IPS DF 19.7 (cell line): Measurements from ENCODE around the gene TMEM51.

Experiments
- DNase-seq: peaks from one replicate; pipeline ENCODE4 v3.0.0-alpha.2; 2013; ENCODE audit warnings: low read depth, low spot score

Gene TMEM51

GRCh38 chr1:15195420-15196052, 42.0 kb downstream of the TMEM51 start:
- no peak for DNase-seq

- no peak for DNase-seq
These were observed 42.5 kb downstream of the TMEM51 start for GRCh38 chr1:15196069-15196468.

DNA sequence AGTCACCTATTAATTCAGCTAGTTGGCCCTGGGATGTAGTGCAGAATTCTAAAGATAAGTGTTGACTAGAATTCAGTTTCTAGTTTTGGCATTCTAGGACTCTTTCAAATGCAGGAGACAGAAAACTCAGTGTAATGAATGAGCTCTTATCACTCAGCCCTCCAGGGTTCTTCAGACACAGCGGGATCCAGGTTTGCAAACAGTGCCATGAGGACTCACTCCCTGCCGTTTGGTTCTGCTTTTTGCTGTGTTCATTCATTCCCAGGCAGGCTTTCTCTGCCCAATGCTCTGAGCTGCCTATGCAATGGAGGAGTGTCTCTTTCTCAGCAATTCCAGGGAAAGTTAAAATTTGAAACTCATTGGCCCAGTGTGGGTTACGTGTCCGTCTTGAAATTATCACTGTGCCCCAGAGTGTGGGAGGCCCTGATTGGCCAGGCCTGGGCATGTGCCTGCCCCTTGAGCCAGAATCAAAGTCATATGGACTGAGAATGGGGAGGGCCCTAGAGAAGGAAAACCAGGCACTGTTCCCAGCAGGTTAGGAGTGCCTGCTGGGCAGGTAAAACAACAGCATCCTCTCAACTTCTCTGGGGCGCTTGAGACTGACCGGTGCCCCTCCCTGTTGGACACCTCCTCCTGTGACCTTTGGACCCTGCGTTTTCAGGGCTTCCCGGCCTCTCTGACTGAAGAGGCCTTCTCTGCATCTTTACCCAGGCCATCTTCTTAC, 43.4 kb downstream of the TMEM51 start:
- no peak for DNase-seq

DNA sequence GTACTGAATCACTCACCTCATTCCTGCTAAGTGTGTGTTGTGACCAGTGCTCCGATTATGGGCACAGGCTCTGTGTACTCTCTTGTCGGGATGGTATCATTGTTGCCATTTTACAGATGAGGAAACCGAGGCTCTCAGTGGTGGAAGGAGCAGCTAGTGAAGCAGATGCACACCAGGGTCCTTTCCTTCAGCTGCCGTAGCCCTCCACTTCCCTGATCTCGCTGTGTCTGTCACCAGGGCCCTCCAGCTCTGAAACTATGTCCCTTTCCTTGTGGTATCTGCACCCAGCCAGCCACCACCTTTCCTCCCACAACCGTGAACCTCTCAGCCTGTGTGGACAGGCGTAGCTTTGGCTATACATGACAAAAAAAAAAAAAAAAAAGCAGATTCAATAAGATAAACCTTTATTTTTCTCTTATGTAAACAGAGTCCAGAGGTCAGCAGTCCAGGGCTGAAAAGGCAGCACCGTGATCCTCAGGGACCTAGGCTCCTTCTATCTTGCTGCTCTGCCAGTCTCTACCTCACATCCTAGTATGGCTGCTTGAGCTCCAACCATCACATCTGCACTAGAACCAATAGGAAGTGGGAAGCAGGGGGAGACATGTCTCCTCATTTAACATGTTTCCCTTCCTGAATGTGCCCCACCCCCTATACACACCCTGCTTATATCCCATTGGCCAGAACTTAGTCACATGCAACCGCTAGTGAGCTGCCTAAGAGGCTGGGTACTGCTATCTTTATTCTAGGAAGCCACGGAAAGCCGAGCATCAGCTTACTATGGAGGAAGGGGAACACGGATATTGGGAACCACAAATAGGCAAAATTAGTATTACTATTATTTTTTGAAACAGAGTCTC, 44.3 kb downstream of the TMEM51 start:
- no peak for DNase-seq

GRCh38 chr1:15198684-15199083, 45.1 kb downstream of the TMEM51 start:
- no peak for DNase-seq

DNA sequence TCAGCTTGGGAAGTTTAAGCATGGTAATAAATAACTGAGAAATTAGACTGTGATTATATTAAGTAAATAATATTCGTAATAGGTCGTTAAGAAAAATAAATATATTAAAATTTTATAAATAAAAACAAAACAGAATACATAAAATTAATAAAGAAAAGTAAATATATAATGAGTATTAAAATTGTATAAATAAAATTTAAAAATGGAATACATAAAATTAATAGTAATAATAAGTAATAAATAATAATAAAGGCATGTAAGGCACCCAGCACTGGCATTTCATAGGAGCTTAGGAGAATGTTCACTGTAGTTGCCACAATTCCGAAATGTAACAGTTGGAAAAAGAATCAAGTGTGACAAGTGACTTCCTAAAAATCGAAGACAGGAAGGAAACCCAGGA, 47.7 kb downstream of the TMEM51 start:
- DNase-seq: no peak

DNA sequence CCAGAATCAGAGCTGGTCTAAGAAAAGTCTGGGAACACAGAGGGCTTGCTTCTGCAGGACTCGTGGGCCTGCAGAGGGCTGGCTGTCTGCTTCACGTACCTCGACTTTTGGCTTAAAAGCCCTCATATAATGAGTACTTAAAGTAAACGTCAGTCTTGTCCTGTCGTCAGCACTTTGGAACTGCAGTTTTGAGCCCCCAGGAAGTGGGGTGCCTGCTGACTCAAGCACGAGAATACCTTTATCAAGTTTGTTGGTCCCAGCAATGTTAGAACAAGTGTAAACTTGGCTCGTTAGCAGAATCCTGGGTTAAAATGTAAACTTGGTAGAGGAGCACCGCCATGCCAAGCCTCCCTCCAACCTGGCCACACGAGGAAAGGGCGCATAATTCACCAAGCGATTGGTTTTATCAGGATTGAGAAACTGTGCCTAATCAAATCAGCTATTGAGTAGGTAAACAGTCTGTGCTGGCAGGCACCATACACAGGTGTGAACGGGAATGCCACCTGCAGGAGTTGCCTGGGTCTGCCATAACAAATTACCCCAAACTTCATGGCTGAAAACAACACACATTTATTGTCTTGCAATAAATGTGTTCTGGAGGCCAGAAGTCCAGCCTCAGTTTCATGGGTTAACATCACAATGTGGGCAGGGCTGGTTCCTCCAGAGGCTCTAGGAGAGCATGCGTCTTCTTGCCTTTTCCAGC, 48.5 kb downstream of the TMEM51 start:
- no peak for DNase-seq

GRCh38 chr1:15204931-15205330, 51.4 kb downstream of the TMEM51 start:
- DNase-seq: no peak

DNA sequence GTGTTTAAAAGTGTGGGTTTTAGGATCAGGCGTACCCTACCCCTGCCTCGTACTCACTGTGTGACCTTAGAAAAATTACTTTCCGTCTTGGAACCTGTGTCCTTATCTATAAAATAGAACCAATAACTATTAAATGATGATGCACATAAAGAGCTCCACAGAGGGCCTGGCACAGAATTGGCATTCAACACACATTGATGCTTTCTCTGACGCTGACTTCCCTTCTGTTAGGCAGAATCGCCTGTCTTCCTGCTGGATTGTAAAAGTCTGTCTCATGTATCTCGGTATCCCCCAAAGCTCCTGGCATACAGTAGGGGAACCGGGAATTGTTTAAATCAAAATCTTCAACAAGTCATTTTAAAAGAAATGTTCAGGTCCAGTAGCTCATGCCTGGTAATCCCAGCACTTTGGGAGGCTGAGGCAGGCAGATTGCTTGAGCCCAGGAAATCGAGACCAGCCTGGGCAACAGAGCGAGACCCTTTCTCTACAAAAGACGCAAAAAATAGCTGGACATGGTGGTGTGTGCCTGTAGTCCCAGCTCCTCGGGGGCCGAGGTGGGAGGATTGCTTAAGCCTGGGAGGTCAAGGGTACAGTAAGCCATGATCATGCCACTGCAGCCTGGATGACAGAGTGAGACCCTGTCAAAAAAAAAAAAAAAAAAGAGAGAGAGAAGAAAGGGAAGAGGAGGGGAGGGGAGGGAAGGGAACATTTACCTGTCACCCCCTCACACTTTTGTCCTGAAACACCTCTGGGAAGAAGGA, 52.2 kb downstream of the TMEM51 start:
- no peak for DNase-seq

GRCh38 chr1:15206418-15207030, 53.0 kb downstream of the TMEM51 start:
- no peak for DNase-seq

- DNase-seq: no peak
These were observed 53.7 kb downstream of the TMEM51 start for GRCh38 chr1:15207031-15207828.

DNA sequence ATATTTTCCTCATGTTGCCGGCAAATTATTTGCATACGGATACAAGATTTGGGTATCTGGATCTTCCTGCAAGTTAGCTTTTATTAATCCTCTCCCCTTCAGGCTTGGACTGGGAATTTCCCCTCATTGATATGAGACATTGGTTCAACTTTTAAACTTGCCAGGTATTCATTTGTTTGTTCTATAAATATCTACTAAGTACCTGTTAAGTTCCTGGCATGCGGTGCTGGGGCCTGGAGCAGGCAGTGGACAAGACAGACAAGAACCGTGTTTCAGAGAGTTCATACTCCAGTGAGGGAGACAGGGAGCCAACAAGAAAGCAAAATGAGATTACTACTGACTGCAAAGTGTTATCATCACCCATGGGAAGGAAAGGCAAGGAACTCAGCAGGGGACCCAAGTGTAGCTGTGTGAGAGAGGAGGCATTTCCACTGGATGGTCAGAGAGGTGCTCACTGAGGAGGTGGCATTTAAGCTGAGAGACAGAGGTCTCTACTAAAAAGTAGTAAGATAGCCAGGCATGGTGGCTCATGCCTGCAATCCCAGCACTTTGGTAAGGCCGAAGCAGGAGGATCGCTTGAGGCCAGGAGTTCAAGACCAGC, 54.4 kb downstream of the TMEM51 start:
- no peak for DNase-seq

DNA sequence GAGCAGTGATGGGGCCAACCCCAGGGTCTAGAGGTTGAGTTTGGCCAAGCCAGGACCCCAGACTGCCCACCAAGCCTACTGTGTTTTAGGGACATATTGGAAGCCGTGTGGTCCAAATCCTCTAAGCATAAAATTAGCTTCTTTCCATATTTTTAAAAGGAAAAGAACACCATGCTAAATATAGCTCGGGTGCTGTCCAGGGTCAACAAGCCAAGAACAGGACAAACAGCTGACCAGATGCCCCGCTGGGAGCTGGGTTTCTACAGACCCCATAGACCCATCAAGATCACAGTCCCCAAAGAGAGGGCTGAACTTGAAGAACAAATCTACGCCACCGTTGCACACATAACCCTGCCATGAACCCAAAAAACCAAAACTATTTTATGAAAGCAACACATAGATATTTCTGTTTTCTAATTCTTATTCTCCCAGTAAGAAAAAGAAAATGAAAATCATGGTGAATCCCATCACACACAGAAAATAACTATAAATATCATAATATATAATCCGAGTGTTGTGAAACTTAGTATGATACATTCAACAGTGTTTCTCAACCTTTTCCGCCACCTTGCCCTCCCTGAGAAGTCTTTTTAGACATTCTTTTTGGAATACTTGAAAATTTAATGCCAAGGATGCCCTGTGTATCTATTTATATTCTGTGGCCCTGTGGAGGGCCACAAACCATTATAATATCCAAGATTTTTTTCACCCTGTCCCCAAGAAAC, 57.3 kb downstream of the TMEM51 start:
- no peak for DNase-seq

- no peak for DNase-seq
These were observed 57.9 kb downstream of the TMEM51 start for GRCh38 chr1:15211424-15211823.

DNA sequence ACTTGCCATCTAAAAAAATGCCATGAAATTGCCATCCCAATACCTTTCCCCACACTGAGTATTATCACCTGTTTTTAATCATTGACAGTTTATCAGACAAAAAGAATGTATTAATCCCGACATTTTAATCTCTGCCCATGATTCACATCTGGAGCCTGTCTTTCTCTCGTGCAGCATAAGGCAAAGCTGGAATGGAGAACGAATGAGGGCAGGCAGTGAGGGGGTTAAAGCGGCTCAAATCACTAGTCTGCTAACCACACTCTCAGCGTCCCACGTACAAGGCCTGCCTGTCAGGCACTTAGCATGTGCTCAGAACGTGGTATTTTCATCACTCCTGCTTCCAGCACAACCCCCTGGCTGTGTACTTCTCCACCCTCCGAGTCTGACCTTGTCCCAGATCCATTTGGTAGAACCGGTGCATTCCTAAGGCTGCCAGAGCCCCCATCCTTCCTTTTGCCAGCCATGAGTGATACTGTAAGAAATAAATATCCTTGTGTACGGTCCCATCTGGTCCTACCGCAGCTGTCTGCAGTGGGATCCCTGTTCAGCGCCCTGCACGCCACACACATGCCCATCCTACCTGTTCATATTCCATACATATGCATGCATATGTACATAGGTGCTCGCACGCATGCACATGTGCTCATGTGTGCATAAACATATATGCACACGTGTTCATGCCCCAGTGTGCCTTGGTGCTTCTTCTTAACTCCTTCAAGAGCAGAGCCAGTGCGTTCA, 58.8 kb downstream of the TMEM51 start:
- DNase-seq: no peak

DNA sequence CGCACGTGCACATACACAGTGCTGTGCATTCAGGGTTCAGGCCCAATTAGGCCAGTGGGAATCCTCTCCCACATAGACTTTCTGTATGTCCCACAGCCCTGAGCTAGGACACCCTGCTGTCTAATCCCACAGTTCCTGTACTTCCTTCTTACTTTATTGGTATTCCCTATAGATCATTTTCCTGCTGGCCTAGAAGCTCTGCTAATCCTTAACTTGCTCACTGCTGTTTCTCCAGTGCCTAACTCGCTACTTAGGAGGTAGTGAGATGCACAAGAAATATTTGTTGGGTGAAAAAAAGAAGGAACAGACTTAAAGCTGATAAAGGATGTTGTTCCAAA, 59.4 kb downstream of the TMEM51 start:
- no peak for DNase-seq

GRCh38 chr1:15213341-15213821, 59.8 kb downstream of the TMEM51 start:
- no peak for DNase-seq

DNA sequence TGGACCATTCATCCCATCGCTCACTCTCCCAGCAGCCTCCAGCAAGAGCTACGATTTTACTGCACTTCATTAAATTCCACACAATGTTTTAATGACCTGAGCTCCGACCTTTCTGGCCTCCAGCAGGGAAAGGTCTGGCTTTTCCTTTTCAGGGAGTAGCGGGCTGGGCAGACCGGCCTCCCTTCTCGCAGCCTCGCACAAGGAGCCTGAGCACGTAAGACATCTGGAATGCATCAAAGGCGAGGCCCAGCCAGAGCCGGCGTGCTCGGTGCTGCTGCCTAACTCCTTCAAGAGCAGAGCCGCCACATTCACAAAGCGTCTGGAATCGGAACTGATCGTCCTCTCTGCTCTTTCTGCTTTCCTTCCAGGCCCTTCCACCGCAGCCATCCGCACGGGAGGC, 61.0 kb downstream of the TMEM51 start:
- no peak for DNase-seq
